Upper lobe of left lung (tissue), 6 donors: Measurements from ENCODE around the gene SHROOM2. TPM values are rescaled to one million over a fixed set of nuclear protein-coding genes. Genes with fewer than 3 reads are reported as not detected.

Experiments used
- ATAC-seq, 2 donors: fragments of 200-7000 bp; cut with Tn5 transposase; one replicate each; pipeline ENCODE4 v1.9.1; 2022; ENCODE audit warnings: mild to moderate bottlenecking in 2 of 2, moderate library complexity in 2 of 2; ENCODE audit not compliant: low FRiP score in 2 of 2
- DNase-seq, 2 donors: peaks; one replicate each; pipeline ENCODE4 v3.0.0-alpha.2; 2019 to 2020
- H3K27ac ChIP-seq, 4 donors: fragments of 200-600 bp; sonication (generic); one replicate each; pipeline ENCODE4 v1.5.1; 2016 to 2019
- H3K27me3 ChIP-seq, 4 donors: fragments of 200-600 bp; sonication (generic); one replicate each; pipeline ENCODE4 v1.5.1; 2017 to 2019
- H3K36me3 ChIP-seq, 4 donors: fragments of 200-600 bp; sonication (generic); one replicate each; pipeline ENCODE4 v1.5.1; 2016 to 2019
- H3K4me1 ChIP-seq, 4 donors: fragments of 200-600 bp; sonication (generic); one replicate each; pipeline ENCODE4 v1.5.1; 2018 to 2019
- H3K4me3 ChIP-seq, 4 donors: fragments of 200-600 bp; sonication (generic); one replicate each; pipeline ENCODE4 v1.5.1; 2017 to 2019; ENCODE audit warnings: mild to moderate bottlenecking in 2 of 4, moderate library complexity in 1 of 4
- H3K9me3 ChIP-seq, 4 donors: fragments of 200-600 bp; sonication (generic); one replicate each; pipeline ENCODE4 v1.5.1; 2018 to 2019
- CTCF ChIP-seq, 6 experiments: fragments of 450-650 bp in 4 of 6; fragments of 200-600 bp in 2 of 6; sonication (generic) in 2 of 6; IDR thresholded peaks; one replicate each; pipeline ENCODE4 v1.5.1; 2016 to 2019; ENCODE audit warnings: antibody characterized with exemption in 6 of 6
- EP300 ChIP-seq, 4 donors: sonication (generic); formaldehyde crosslinking; IDR thresholded peaks; one replicate each; pipeline ENCODE4 v1.5.1; 2017; ENCODE audit warnings: antibody characterized with exemption in 4 of 4, control low read depth in 2 of 4
- POLR2A ChIP-seq, 4 donors: fragments of 450-650 bp; IDR thresholded peaks; one replicate each; pipeline ENCODE4 v1.5.1; 2016 to 2017; ENCODE audit warnings: antibody characterized with exemption in 4 of 4, mild to moderate bottlenecking in 2 of 4
- POLR2AphosphoS5 ChIP-seq, 2 donors: sonication (generic); formaldehyde crosslinking; IDR thresholded peaks; one replicate each; pipeline ENCODE4 v1.5.1; 2017; ENCODE audit warnings: antibody characterized with exemption in 2 of 2
- WGBS, 2 donors: methylation state at CpG; one replicate each; pipeline ENCODE4 v1.1.5; 2017 to 2018; 5-methylcytosine and 5-hydroxymethylcytosine counted together
- total RNA-seq, 6 donors: library from RNA; depleted of rRNA in 4 of 6; stranded (reverse); fragments of >200 nt in 4 of 6; gene quantifications; one replicate each; pipeline versions ENCODE4 v1.1.0 to v1.2.1, GENCODE V29; 2016 to 2021
- donor health status: DM: no; HTN: no; CAD: no; lungs with moderate emphysema.
- donor health status: DM: no; HTN: yes; CAD: no; lungs with severe emphysema.

The SHROOM2 gene
- total RNA-seq, 6 donors from 2014 or later: 6.6 to 22.9 (median 11.5) TPM

GRCh38 chrX:9923357-9923756 is 137.1 kb downstream of the SHROOM2 start:
- Histone ChIP-seq H3K4me1 (no peaks in the 10 kb centered on the region), H3K9me3 (no peaks in the 10 kb centered on the region), H3K27me3 (no peaks in the 10 kb centered on the region), H3K4me3 (no peak overlapping the region), H3K27ac (no peak overlapping the region), H3K36me3 (no peaks in the 10 kb centered on the region)
- WGBS, 2 donors: 40 to 72% methylated on average over 3 to 5 of the region's 5 CpGs
- ATAC-seq (no peak), DNase-seq (no peak)
- TF ChIP-seq EP300 (IDR thresholded peaks at IDR 0.05) (no peak), POLR2A (IDR thresholded peaks at IDR 0.05) (no peak), CTCF (IDR thresholded peaks at IDR 0.05) (no peak), POLR2AphosphoS5 (IDR thresholded peaks at IDR 0.05) (no peak)

- H3K36me3 ChIP-seq: no peaks in the 10 kb centered on the region
- H3K9me3 ChIP-seq: no peaks in the 10 kb centered on the region
- no peaks in the 10 kb centered on the region for H3K4me1 ChIP-seq
- no peaks in the 10 kb centered on the region for H3K27me3 ChIP-seq
- WGBS, 2 donors: 83 to 85% methylated on average over 4 to 9 of the region's 9 CpGs
- H3K4me3 ChIP-seq: no peak overlapping the region
- no peak for ATAC-seq
- DNase-seq: no peak
- TF ChIP-seq EP300 (IDR thresholded peaks at IDR 0.05) (no peak), POLR2AphosphoS5 (IDR thresholded peaks at IDR 0.05) (no peak), CTCF (IDR thresholded peaks at IDR 0.05) (no peak), POLR2A (IDR thresholded peaks at IDR 0.05) (no peak)
- H3K27ac ChIP-seq: no peak overlapping the region
Observed at GRCh38 chrX:9926002-9926401, 139.8 kb downstream of the SHROOM2 start.

- H3K9me3 ChIP-seq: no peaks in the 10 kb centered on the region
- no peaks in the 10 kb centered on the region for H3K27me3 ChIP-seq
- WGBS, 2 donors: 39 to 81% methylated on average over 4 to 11 of the region's 11 CpGs
- ATAC-seq (no peak), DNase-seq (no peak)
- no peaks in the 10 kb centered on the region for H3K4me1 ChIP-seq
- no peak overlapping the region for H3K27ac ChIP-seq
- H3K36me3 ChIP-seq: peaks cover 0 to 3% (median 0%) of the 10 kb centered on the region in 4 donors
- no peak overlapping the region for H3K4me3 ChIP-seq
- TF ChIP-seq EP300 (IDR thresholded peaks at IDR 0.05): no peak
- TF ChIP-seq POLR2AphosphoS5 (IDR thresholded peaks at IDR 0.05): no peak
- TF ChIP-seq CTCF (IDR thresholded peaks at IDR 0.05): no peak
- TF ChIP-seq POLR2A (IDR thresholded peaks at IDR 0.05): no peak
Observed at GRCh38 chrX:9927698-9928482, 141.7 kb downstream of the SHROOM2 start.

- no peaks in the 10 kb centered on the region for H3K4me1 ChIP-seq
- peaks cover 0 to 9% (median 3%) of the 10 kb centered on the region in 4 donors for H3K36me3 ChIP-seq
- no peaks in the 10 kb centered on the region for H3K27me3 ChIP-seq
- TF ChIP-seq EP300 (IDR thresholded peaks at IDR 0.05) (no peak), POLR2A (IDR thresholded peaks at IDR 0.05) (no peak), POLR2AphosphoS5 (IDR thresholded peaks at IDR 0.05) (no peak), CTCF (IDR thresholded peaks at IDR 0.05) (no peak)
- no peak for DNase-seq
- 79 to 100% methylated on average over 3 of the region's 3 CpGs for WGBS, 2 donors
- ATAC-seq: no peak
- no peak overlapping the region for H3K27ac ChIP-seq
- no peak overlapping the region for H3K4me3 ChIP-seq
- H3K9me3 ChIP-seq: no peaks in the 10 kb centered on the region
Observed at GRCh38 chrX:9935436-9935835, 149.2 kb downstream of the SHROOM2 start.

GRCh38 chrX:9937761-9938160 is 151.5 kb downstream of the SHROOM2 start:
- peaks cover 0 to 6% (median 3%) of the 10 kb centered on the region in 4 donors for H3K36me3 ChIP-seq

More at GRCh38 chrX:9937761-9938160, 151.5 kb downstream of the SHROOM2 start:
- TF ChIP-seq POLR2AphosphoS5 (IDR thresholded peaks at IDR 0.05): no peak
- TF ChIP-seq POLR2A (IDR thresholded peaks at IDR 0.05): no peak
- no peak for TF ChIP-seq EP300 (IDR thresholded peaks at IDR 0.05)
- TF ChIP-seq CTCF (IDR thresholded peaks at IDR 0.05): no peak
- 86 to 87% methylated on average over 6 to 8 of the region's 8 CpGs for WGBS, 2 donors
- no peaks in the 10 kb centered on the region for H3K9me3 ChIP-seq
- ATAC-seq (no peak), DNase-seq (no peak)
- no peaks in the 10 kb centered on the region for H3K27me3 ChIP-seq
- H3K4me1 ChIP-seq: no peaks in the 10 kb centered on the region
- no peak overlapping the region for H3K27ac ChIP-seq
- H3K4me3 ChIP-seq: no peak overlapping the region
